ENCODE data around the gene PDE1C.
A peak's percentile ranks its signal among the peaks of the same experiment; 100 is the strongest.
"Not testable (repeated sequence)": the region's sequence is repeated elsewhere in the genome, so short reads cannot be mapped to it uniquely, and the experiment has no call there.

PDE1C gene

DNA sequence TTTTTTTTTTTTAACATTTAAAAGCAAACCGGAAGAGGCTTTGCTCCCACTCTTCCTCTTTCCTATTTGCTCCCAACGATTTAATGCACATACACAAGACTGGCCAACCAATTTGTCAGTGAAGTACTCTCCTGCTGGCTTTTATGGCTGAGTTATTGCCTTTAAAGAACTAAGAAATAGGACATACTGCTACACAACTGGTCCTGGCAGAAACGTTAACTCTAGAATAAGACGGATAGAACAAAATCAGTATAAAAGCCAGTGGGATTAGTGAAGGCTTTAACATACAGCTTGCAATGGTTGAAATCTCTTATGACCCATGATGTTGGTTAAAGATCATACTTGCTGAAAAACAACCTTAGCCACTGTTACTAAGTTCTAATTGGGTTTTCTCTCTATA is 47.2 kb downstream of the PDE1C start:
- H3K9me3 ChIP-seq (ENCODE audit: control insufficient read depth, low read length), result no peaks in the 10 kb centered on the region
- no peak for DNase-seq (ENCODE audit: low read depth)
- no peaks in the 10 kb centered on the region for H3K36me3 ChIP-seq (ENCODE audit: control insufficient read depth, insufficient read depth, low read length, severe bottlenecking)
- H3K27me3 ChIP-seq (replicated peaks; ENCODE audit: control insufficient read depth, insufficient read depth, low read length), result no peaks in the 10 kb centered on the region
- H3K4me3 ChIP-seq (ENCODE audit: low read length), result no peak overlapping the region
- peaks cover 36% of the 10 kb centered on the region for H3K4me1 ChIP-seq (ENCODE audit: control insufficient read depth, insufficient read depth, low read length)
- no peak overlapping the region for H3K9ac ChIP-seq (ENCODE audit: low read length)

DNA sequence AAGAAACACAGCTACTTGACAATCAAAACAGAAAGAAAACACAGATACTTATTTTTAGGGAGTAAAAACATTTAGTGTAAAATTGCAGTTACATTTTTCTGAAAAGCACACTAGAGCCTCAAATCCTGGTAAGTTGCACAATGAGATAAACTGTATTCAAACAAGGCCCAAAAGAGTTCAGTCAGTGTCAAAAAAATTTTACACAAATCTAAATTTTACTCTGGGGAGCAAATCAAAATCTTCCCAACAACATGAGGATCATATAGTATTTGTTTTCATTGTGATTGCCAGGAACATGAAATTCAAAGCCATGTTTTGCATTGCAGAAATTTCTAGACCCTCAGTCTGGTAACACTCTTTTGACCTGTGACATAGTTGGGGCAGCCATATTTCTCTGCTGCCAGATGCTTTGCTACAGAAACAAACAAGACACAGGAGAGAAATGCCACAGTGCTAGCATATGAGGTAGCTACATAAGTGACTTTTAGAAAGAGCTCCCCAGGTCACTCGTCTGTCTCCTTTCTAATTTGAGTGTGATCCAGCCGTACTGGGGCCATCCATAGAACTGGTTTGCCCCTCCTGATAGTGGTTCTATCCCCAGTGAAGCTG is 49.6 kb downstream of the PDE1C start:
- no peaks in the 10 kb centered on the region for H3K9me3 ChIP-seq (ENCODE audit: control insufficient read depth, low read length)

DNA sequence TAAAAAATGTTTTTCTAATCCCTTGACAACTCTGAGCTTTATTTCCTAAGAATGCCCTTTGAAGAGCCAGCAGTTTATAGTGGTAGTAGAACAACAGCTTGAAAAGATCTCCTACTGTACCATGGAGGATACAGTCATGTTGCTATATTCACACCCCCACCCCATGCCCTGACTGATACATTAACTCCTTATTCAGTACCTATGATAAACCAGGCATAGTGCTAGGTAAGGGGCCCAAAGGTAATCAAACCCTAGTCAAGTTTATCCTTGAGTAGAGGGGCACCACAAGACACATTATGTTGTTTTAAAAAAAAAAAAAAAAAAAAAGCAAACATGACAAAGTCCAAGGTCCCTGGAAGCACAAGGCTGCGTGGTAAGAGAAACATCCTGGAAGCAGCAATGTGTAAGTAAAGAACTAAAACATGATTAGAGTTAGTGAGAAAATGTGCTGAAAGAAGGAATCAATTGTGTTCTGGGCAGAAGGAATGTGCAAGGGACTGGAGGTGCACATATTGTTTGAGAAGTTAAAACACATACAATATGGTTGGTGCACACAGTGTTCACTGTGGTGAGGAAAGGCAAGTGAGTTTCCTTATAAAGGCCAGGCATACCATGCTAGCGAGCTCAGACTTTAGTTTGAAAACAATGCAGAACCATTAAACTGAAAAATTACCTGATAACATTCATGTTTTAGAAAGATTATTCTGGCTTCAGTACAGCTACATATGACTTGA is 51.2 kb downstream of the PDE1C start:
- peaks cover 36% of the 10 kb centered on the region for H3K4me1 ChIP-seq (ENCODE audit: control insufficient read depth, insufficient read depth, low read length)
- no peaks in the 10 kb centered on the region for H3K27me3 ChIP-seq (replicated peaks; ENCODE audit: control insufficient read depth, insufficient read depth, low read length)
- no peak overlapping the region for H3K9ac ChIP-seq (ENCODE audit: low read length)
- H3K4me3 ChIP-seq (ENCODE audit: low read length), result no peak overlapping the region
- peaks cover 15% of the 10 kb centered on the region for H3K36me3 ChIP-seq (ENCODE audit: control insufficient read depth, insufficient read depth, low read length, severe bottlenecking)
- H3K9me3 ChIP-seq (ENCODE audit: control insufficient read depth, low read length), result no peaks in the 10 kb centered on the region
- peak; percentile 39 for DNase-seq (ENCODE audit: low read depth)

More for the DNA sequence above, 49.6 kb downstream of the PDE1C start:
- Histone ChIP-seq H3K4me3 (ENCODE audit: low read length) (no peak overlapping the region), H3K9ac (ENCODE audit: low read length) (peak overlapping the region; percentile 36), H3K27me3 (replicated peaks; ENCODE audit: control insufficient read depth, insufficient read depth, low read length) (no peaks in the 10 kb centered on the region), H3K4me1 (ENCODE audit: control insufficient read depth, insufficient read depth, low read length) (peaks cover 36% of the 10 kb centered on the region), H3K36me3 (ENCODE audit: control insufficient read depth, insufficient read depth, low read length, severe bottlenecking) (peaks cover 13% of the 10 kb centered on the region)
- peak; percentile 88 for DNase-seq (ENCODE audit: low read depth)

DNA sequence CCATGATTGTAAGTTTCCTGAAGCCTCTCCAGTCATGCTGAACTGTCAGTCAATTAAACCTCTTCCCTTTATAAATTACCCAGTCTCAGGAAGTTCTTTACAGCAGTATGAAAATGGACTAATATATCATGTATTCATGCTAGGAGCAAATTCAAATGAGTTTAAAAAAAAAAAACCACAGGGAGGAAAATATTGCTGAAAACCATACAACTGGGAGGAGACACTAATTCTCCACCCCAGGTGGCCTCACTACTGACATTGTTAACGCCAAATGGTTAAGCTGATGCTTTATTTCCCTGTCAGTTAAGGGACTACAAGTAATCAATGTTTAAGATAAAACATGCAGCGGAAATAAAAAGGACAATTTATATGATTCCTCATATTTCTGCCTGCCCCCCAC is 55.1 kb downstream of the PDE1C start:
- no peak for DNase-seq (ENCODE audit: low read depth)
- Histone ChIP-seq H3K36me3 (ENCODE audit: control insufficient read depth, insufficient read depth, low read length, severe bottlenecking) (peaks cover 18% of the 10 kb centered on the region), H3K27me3 (replicated peaks; ENCODE audit: control insufficient read depth, insufficient read depth, low read length) (no peaks in the 10 kb centered on the region), H3K4me1 (ENCODE audit: control insufficient read depth, insufficient read depth, low read length) (peaks cover 14% of the 10 kb centered on the region), H3K9ac (ENCODE audit: low read length) (no peak overlapping the region), H3K9me3 (ENCODE audit: control insufficient read depth, low read length) (peaks cover 10% of the 10 kb centered on the region), H3K4me3 (ENCODE audit: low read length) (no peak overlapping the region)

DNA sequence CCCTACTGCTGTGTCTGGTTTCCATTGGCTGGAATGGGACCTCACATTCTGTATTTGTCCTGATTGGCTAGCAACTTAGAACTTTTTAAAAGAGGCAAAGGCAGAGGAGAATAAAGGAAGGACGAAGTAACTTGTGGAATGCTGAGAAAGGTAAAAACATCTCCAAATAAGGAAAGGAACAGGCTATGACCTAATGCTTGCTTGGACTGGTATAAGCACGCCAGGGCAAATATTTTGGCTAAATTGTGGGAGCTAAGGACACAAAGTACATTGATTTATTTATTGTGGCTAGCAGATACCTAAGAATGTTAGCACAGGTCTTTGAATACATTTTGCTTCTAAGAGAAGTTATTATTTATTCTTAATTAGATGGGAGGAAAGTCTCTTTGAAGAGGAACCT is 56.7 kb downstream of the PDE1C start:
- not testable (repeated sequence) for H3K9me3 ChIP-seq (ENCODE audit: control insufficient read depth, low read length); H3K9ac ChIP-seq (ENCODE audit: low read length); DNase-seq (ENCODE audit: low read depth); H3K4me3 ChIP-seq (ENCODE audit: low read length); H3K4me1 ChIP-seq (ENCODE audit: control insufficient read depth, insufficient read depth, low read length); H3K27me3 ChIP-seq (replicated peaks; ENCODE audit: control insufficient read depth, insufficient read depth, low read length)
- H3K36me3 ChIP-seq (ENCODE audit: control insufficient read depth, insufficient read depth, low read length, severe bottlenecking), result peaks cover 18% of the 10 kb centered on the region

DNA sequence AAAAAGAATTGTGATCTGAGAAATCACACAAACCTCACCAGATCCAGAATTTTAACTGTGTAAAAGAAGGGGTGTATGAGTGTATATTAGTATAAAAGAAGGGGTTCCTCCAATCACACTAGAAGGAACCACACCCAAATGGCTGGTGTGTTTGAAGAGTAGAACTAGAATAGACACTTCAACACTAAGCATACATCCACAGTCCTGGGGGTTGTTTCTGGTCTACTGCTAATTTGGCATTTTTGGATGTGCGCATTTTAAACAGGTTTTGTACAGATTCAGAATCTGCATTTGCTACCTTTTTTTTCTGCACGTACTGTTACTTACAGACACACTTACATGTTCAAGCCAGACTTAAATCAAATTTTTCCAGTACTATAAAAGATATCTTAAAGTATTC is 64.6 kb downstream of the PDE1C start:
- DNase-seq (ENCODE audit: low read depth), result no peak
- Histone ChIP-seq H3K9me3 (ENCODE audit: control insufficient read depth, low read length) (no peaks in the 10 kb centered on the region), H3K36me3 (ENCODE audit: control insufficient read depth, insufficient read depth, low read length, severe bottlenecking) (peaks cover 5% of the 10 kb centered on the region), H3K4me3 (ENCODE audit: low read length) (no peak overlapping the region), H3K4me1 (ENCODE audit: control insufficient read depth, insufficient read depth, low read length) (no peaks in the 10 kb centered on the region), H3K27me3 (replicated peaks; ENCODE audit: control insufficient read depth, insufficient read depth, low read length) (no peaks in the 10 kb centered on the region), H3K9ac (ENCODE audit: low read length) (no peak overlapping the region)

DNA sequence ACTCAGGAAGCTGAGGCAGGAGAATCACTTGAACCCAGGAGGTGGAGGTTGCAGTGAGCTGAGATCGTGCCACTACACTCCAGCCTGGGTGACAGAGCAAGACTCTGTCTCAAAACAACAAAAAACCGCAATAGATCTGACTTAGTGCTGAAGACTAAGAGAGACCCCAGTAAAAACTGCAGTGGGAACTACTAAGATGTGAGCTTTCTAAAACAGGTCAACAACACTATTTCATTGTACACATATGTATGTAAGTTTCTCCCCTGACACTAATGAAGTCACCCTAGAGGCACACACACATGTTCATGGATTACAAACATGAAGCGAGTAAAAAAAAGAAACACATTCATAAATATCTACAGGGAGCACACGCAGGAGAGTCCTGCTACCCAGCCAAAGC is 68.3 kb downstream of the PDE1C start:
- peaks cover 2% of the 10 kb centered on the region for H3K4me1 ChIP-seq (ENCODE audit: control insufficient read depth, insufficient read depth, low read length)
- no peaks in the 10 kb centered on the region for H3K27me3 ChIP-seq (replicated peaks; ENCODE audit: control insufficient read depth, insufficient read depth, low read length)
- H3K9ac ChIP-seq (ENCODE audit: low read length), result no peak overlapping the region
- no peak for DNase-seq (ENCODE audit: low read depth)
- H3K9me3 ChIP-seq (ENCODE audit: control insufficient read depth, low read length), result no peaks in the 10 kb centered on the region
- peaks cover 5% of the 10 kb centered on the region for H3K36me3 ChIP-seq (ENCODE audit: control insufficient read depth, insufficient read depth, low read length, severe bottlenecking)
- no peak overlapping the region for H3K4me3 ChIP-seq (ENCODE audit: low read length)

DNA sequence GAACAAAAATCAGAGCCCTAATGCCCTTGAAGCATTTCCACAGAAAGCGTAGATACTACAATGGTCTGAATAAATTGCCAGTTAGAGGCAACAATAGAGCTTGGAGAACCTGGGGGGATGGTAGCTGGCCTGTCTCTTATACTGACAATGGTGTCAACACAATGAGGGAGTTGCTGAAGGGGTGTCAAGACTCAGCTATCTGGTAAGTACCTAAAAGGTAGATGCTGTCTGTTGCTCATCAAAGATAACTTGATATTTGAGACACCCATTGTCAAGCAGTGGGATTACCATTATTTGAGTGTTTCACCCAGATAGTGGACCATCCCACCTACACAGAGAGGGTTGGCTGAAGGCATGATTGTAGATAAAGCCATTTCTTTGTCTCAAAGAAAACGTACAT is 72.8 kb downstream of the PDE1C start:
- H3K4me1 ChIP-seq (ENCODE audit: control insufficient read depth, insufficient read depth, low read length), result peaks cover 5% of the 10 kb centered on the region
- H3K9me3 ChIP-seq (ENCODE audit: control insufficient read depth, low read length), result no peaks in the 10 kb centered on the region
- no peak overlapping the region for H3K9ac ChIP-seq (ENCODE audit: low read length)
- H3K36me3 ChIP-seq (ENCODE audit: control insufficient read depth, insufficient read depth, low read length, severe bottlenecking), result peaks cover 5% of the 10 kb centered on the region
- H3K27me3 ChIP-seq (replicated peaks; ENCODE audit: control insufficient read depth, insufficient read depth, low read length), result no peaks in the 10 kb centered on the region
- DNase-seq (ENCODE audit: low read depth), result no peak
- no peak overlapping the region for H3K4me3 ChIP-seq (ENCODE audit: low read length)

DNA sequence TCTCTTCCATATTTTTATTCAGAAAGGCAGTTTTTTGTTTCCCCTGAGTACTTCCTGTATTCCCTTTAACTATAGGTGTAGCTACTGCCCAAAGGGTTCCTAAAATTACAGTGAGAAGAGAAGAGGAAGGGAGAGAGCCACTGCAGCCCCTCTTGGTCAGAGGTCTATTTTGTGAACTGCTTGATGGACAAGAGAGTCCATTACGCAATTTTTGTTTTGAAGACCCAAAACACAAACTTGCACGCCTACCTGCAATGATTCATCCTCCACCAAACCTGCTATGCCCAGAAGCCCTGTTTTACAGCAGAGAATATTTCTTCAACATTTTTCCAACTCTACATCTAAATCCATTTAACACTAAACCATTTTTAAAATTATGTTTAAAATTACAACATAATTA is 75.1 kb downstream of the PDE1C start:
- Histone ChIP-seq H3K36me3 (ENCODE audit: control insufficient read depth, insufficient read depth, low read length, severe bottlenecking) (no peaks in the 10 kb centered on the region), H3K4me1 (ENCODE audit: control insufficient read depth, insufficient read depth, low read length) (peaks cover 20% of the 10 kb centered on the region), H3K27me3 (replicated peaks; ENCODE audit: control insufficient read depth, insufficient read depth, low read length) (no peaks in the 10 kb centered on the region), H3K9me3 (ENCODE audit: control insufficient read depth, low read length) (no peaks in the 10 kb centered on the region), H3K9ac (ENCODE audit: low read length) (no peak overlapping the region), H3K4me3 (ENCODE audit: low read length) (no peak overlapping the region)
- no peak for DNase-seq (ENCODE audit: low read depth)

DNA sequence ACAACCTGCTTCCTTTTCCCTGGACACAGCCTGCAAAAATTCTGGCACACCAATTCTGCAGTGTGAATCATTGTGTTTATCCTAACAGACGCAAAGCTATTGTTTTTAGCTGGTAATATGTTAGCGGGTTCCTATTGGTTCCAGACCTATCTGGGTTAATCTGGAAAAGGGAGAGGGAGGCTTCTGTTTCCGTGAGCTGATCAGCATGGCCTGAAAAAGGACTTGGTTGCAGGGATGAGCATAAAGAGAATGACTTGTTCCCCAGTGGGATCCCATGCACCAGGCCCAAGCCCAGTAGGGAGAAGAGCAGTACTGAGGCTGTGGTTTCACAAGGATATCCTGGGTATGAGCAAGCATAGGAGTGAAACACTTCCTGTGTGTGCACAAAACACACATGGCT is 78.4 kb downstream of the PDE1C start:
- H3K4me3 ChIP-seq (ENCODE audit: low read length), result peak overlapping the region; percentile 16
- peaks cover 18% of the 10 kb centered on the region for H3K4me1 ChIP-seq (ENCODE audit: control insufficient read depth, insufficient read depth, low read length)
- no peaks in the 10 kb centered on the region for H3K36me3 ChIP-seq (ENCODE audit: control insufficient read depth, insufficient read depth, low read length, severe bottlenecking)
- no peak overlapping the region for H3K9ac ChIP-seq (ENCODE audit: low read length)
- no peak for DNase-seq (ENCODE audit: low read depth)
- no peaks in the 10 kb centered on the region for H3K9me3 ChIP-seq (ENCODE audit: control insufficient read depth, low read length)
- H3K27me3 ChIP-seq (replicated peaks; ENCODE audit: control insufficient read depth, insufficient read depth, low read length), result no peaks in the 10 kb centered on the region

DNA sequence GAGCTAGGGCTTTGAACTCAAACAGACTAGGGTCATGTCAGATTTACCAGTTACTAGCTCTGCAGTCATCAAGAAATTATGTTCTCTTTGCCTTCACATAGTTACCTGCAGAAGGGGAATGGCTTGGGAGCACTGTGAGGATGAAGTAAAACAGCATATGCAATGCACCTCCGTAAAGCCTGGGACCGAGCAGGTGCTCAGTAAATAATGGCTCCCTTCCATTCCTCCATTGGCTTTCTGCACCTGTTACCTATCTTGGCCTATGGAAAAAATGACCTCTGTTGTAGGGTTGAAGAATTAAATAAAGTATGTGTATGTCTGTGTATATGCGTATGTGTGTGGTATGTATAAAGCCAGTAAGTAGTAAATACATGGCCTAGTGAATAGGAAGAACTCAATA is 78.8 kb downstream of the PDE1C start:
- peaks cover 18% of the 10 kb centered on the region for H3K4me1 ChIP-seq (ENCODE audit: control insufficient read depth, insufficient read depth, low read length)
- DNase-seq (ENCODE audit: low read depth), result no peak
- no peaks in the 10 kb centered on the region for H3K36me3 ChIP-seq (ENCODE audit: control insufficient read depth, insufficient read depth, low read length, severe bottlenecking)
- H3K9ac ChIP-seq (ENCODE audit: low read length), result peak overlapping the region; percentile 6
- no peak overlapping the region for H3K4me3 ChIP-seq (ENCODE audit: low read length)
- no peaks in the 10 kb centered on the region for H3K27me3 ChIP-seq (replicated peaks; ENCODE audit: control insufficient read depth, insufficient read depth, low read length)
- H3K9me3 ChIP-seq (ENCODE audit: control insufficient read depth, low read length), result no peaks in the 10 kb centered on the region

Measured in adipocyte (in vitro differentiated cells).